ENCODE measurements around the gene UPP2.

- no peak for TF ChIP-seq CTCF (IDR thresholded peaks at IDR 0.05; ENCODE audit: low read depth, low read length)
- no peak for TF ChIP-seq EZH2phosphoT487 (IDR thresholded peaks at IDR 0.05; ENCODE audit: low read depth)
Measured at GRCh38 chr2:158153270-158154015, 51.8 kb downstream of the UPP2 start.

Data from OCI-LY3 (cell line).